K562 (cell line): ENCODE results near the gene ELOB. TPM values are rescaled to one million over a fixed set of nuclear protein-coding genes. Genes with fewer than 3 reads are reported as not detected.

Source experiments
- CTBP1 ChIP-seq: fragments of 450-650 bp; IDR thresholded peaks from 2 replicates; pipeline ENCODE4 v1.6.1; 2016; ENCODE audit warnings: borderline replicate concordance
- ETV6 ChIP-seq, 3 experiments: fragments of 150-350 bp in 1 of 3; sonication (generic) in 1 of 3; formaldehyde crosslinking in 1 of 3; IDR thresholded peaks; 2 replicates each; pipeline versions ENCODE4 v1.6.1 to v1.8.0; 2014 to 2022; ENCODE audit warnings: borderline replicate concordance in 2 of 3, low read depth in 2 of 3, antibody characterized with exemption in 1 of 3, low read length in 1 of 3, mild to moderate bottlenecking in 1 of 3, missing genetic modification reagents in 1 of 3
- FOXP1 ChIP-seq: sonication (generic); formaldehyde crosslinking; IDR thresholded peaks from 2 replicates; pipeline ENCODE4 v1.8.0; 2022; ENCODE audit warnings: mild to moderate bottlenecking, missing genetic modification reagents
- HSF4 ChIP-seq: fragments of 250-450 bp; sonication (Bioruptor Pico); IDR thresholded peaks from 2 replicates; pipeline ENCODE4 v2.1.2; 2022; ENCODE audit warnings: mild to moderate bottlenecking, moderate library complexity, borderline replicate concordance
- L3MBTL2 ChIP-seq: fragments of 450-650 bp; IDR thresholded peaks from 2 replicates; pipeline ENCODE4 v1.6.1; 2016; ENCODE audit warnings: mild to moderate bottlenecking, moderate library complexity
- NRF1 ChIP-seq, 2 experiments: fragments of 450-650 bp; IDR thresholded peaks in 1 of 2; conservative IDR thresholded peaks in 1 of 2; 2 replicates each; pipeline ENCODE4 v1.6.1; 2014; ENCODE audit warnings: mild to moderate bottlenecking in 2 of 2
- POLR2G ChIP-seq: fragments of 200-400 bp; formaldehyde crosslinking; IDR thresholded peaks from 2 replicates; pipeline ENCODE4 v1.6.1; 2017; ENCODE audit warnings: low read depth, mild to moderate bottlenecking, antibody characterized with exemption, low read length, moderate library complexity
- POLR3G ChIP-seq: IDR thresholded peaks from 2 replicates; pipeline ENCODE4 v1.6.1; 2011; ENCODE audit not compliant: insufficient read length, insufficient replicate concordance; ENCODE audit errors: extremely low read depth
- RNF2 ChIP-seq: sonication (generic); IDR thresholded peaks from 2 replicates; pipeline ENCODE4 v1.6.1; 2016
- SIRT6 ChIP-seq: IDR thresholded peaks from one replicate; pipeline ENCODE4 v1.6.1; 2012; ENCODE audit warnings: low read depth, mild to moderate bottlenecking, control low read depth, inconsistent platforms, low read length, moderate library complexity
- TOE1 ChIP-seq, 2 experiments: fragments of 450-650 bp in 1 of 2; sonication (generic) in 1 of 2; formaldehyde crosslinking in 1 of 2; IDR thresholded peaks; 2 replicates each; pipeline versions ENCODE4 v1.7.1 to v1.8.0; 2016 to 2022; ENCODE audit warnings: borderline replicate concordance in 2 of 2, mild to moderate bottlenecking in 2 of 2, antibody characterized with exemption in 1 of 2, inconsistent platforms in 1 of 2, low read depth in 1 of 2, missing genetic modification reagents in 1 of 2, moderate library complexity in 1 of 2
- ZNF175 ChIP-seq: fragments of 200-800 bp; sonication (Bioruptor generic); IDR thresholded peaks from 2 replicates; pipeline ENCODE4 v1.6.1; 2016; ENCODE audit warnings: low read depth, mild to moderate bottlenecking, missing genetic modification characterization, missing compliant biosample characterization
- ZNF324 ChIP-seq: fragments of 250-450 bp; sonication (Bioruptor Pico); IDR thresholded peaks from 2 replicates; pipeline ENCODE4 v1.4.0; 2020; ENCODE audit warnings: mild to moderate bottlenecking
- ZNF639 ChIP-seq, 2 experiments: fragments of 200-800 bp in 1 of 2; sonication (Bioruptor generic) in 1 of 2; sonication (generic) in 1 of 2; formaldehyde crosslinking in 1 of 2; IDR thresholded peaks in 1 of 2; conservative IDR thresholded peaks in 1 of 2; 2 replicates each; pipeline versions ENCODE4 v1.5.0 to v1.6.1; 2016 to 2020; ENCODE audit warnings: missing compliant biosample characterization in 1 of 2, missing genetic modification characterization in 1 of 2, missing genetic modification reagents in 1 of 2
- ZNF740 ChIP-seq, 3 experiments: fragments of 200-800 bp in 1 of 3; sonication (Bioruptor generic) in 1 of 3; sonication (generic) in 1 of 3; formaldehyde crosslinking in 1 of 3; IDR thresholded peaks; 2 replicates each; pipeline versions ENCODE4 v1.6.1 to v1.8.0; 2016 to 2022; ENCODE audit warnings: mild to moderate bottlenecking in 2 of 3, missing compliant biosample characterization in 2 of 3, missing genetic modification characterization in 2 of 3, missing genetic modification reagents in 1 of 3
- polyA plus RNA-seq, 8 experiments: library from polyadenylated mRNA; depleted of rRNA in 4 of 8; stranded (reverse) in 5 of 8; unstranded in 3 of 8; fragments of >200 nt; fragmentation: Nextera tagmentation in 2 of 8; fragmentation: Illumina TruSeq in 1 of 8; extraction: Ambion mirVana in 2 of 8; extraction: Trizol in 1 of 8; gene quantifications; 2 replicates each; pipeline versions ENCODE4 v1.2.1 to v1.2.3, GENCODE V29; 2011 to 2014; ENCODE audit warnings: inconsistent platforms in 1 of 8, missing spikeins in 1 of 8
- total RNA-seq, 7 experiments: library from RNA; depleted of rRNA in 6 of 7; stranded (reverse); fragments of >200 nt in 6 of 7; fragmentation: Illumina TruSeq in 2 of 7; extraction: Trizol in 2 of 7; gene quantifications; 2 replicates each; pipeline versions ENCODE4 v1.2.1 to v1.2.3, GENCODE V29; 2011 to 2021; ENCODE audit warnings: low replicate concordance in 1 of 7
- TF ChIP-seq, protein P1 (sequence below), 2 experiments: fragments of 450-650 bp; IDR thresholded peaks; 2 replicates each; pipeline ENCODE4 v1.6.1; 2018; ENCODE audit warnings: mild to moderate bottlenecking in 2 of 2, low read depth in 1 of 2; ENCODE audit not compliant: partially characterized antibody in 2 of 2

Gene ELOB
- total and polyA plus RNA-seq, 9 of the 15 experiments (the other 6 are each of a cell fraction or from before 2014, with no cell fraction given) = 63.2 to 791 (median 237) TPM

DNA sequence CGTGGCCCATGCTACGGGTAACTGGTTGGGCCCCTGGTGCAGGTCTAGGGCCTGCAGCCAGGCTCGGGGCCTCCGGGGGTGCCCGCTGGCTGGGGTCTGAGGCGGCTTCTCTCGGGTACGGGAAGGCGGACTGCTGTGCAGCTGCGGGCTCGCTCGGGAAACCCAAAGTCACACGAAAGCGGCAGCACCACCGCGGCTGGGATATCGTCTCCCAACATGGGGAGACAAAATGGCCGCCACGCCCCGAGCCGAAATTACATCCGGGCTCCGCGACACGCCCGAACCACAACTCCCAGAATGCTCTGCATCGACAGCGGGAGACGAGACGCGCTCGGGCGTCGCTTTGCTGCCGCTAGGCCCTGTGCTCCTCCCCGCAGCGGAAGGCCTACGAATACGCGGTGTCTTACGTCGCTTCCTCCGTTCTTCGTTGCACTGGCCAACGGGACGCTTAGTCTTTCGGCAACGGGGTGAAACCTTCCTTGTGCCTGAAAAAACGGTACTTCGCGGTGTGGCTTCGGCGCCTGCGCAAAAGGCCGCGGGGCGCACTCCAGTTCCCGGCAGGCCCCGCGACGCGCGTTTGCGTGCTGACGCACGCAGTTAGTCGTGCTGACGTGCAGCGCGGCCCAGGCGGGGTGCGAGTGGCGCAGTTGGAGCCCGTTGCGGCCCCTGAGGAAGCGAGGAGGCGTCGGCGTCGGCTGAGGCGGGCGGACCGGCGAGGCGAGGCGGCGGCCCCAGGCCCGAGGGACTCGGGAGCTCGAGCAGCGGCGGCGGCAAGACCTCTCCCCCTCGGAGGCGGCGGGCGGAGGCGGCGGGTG lies 24.8 kb downstream of the ELOB start, which contains the start of gene SRRM2 (continued):
- TF ChIP-seq, protein P1, sequence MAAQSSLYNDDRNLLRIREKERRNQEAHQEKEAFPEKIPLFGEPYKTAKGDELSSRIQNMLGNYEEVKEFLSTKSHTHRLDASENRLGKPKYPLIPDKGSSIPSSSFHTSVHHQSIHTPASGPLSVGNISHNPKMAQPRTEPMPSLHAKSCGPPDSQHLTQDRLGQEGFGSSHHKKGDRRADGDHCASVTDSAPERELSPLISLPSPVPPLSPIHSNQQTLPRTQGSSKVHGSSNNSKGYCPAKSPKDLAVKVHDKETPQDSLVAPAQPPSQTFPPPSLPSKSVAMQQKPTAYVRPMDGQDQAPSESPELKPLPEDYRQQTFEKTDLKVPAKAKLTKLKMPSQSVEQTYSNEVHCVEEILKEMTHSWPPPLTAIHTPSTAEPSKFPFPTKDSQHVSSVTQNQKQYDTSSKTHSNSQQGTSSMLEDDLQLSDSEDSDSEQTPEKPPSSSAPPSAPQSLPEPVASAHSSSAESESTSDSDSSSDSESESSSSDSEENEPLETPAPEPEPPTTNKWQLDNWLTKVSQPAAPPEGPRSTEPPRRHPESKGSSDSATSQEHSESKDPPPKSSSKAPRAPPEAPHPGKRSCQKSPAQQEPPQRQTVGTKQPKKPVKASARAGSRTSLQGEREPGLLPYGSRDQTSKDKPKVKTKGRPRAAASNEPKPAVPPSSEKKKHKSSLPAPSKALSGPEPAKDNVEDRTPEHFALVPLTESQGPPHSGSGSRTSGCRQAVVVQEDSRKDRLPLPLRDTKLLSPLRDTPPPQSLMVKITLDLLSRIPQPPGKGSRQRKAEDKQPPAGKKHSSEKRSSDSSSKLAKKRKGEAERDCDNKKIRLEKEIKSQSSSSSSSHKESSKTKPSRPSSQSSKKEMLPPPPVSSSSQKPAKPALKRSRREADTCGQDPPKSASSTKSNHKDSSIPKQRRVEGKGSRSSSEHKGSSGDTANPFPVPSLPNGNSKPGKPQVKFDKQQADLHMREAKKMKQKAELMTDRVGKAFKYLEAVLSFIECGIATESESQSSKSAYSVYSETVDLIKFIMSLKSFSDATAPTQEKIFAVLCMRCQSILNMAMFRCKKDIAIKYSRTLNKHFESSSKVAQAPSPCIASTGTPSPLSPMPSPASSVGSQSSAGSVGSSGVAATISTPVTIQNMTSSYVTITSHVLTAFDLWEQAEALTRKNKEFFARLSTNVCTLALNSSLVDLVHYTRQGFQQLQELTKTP (IDR thresholded peaks at IDR 0.05; ENCODE audit: low read depth in 1 of 2, partially characterized antibody in 2 of 2) = peak in 1 of 2 experiments; percentile 94
- TF ChIP-seq ZNF175 (peak; percentile 84), ZNF639 (CRISPR knock-in tag; conservative IDR thresholded peaks at IDR 0.05 in 1 of 2, IDR thresholded peaks at IDR 0.05 in 1 of 2) (peak in 1 of 2 experiments; percentile 88; a peak in 2 of 4 replicates), RNF2 (peak; percentile 75; the same call in 1 of the 2 replicates), HSF4 (CRISPR knock-in tag) (peak; percentile 8; the same call in 1 of the 2 replicates), POLR2G (peak; percentile 90), CTBP1 (peak; percentile 90), L3MBTL2 (peak; percentile 100), TOE1 (IDR thresholded peaks at IDR 0.05; ENCODE audit: borderline replicate concordance) (peak; percentile 56; the same call in 1 of the 2 replicates), TOE1 (CRISPR knock-in tag; IDR thresholded peaks at IDR 0.05; ENCODE audit: borderline replicate concordance, low read depth) (no peak), ETV6 (IDR thresholded peaks at IDR 0.05; ENCODE audit: borderline replicate concordance in 1 of 2, low read depth in 2 of 2, low read length in 1 of 2) (no peak), ETV6 (CRISPR knock-in tag; IDR thresholded peaks at IDR 0.05; ENCODE audit: borderline replicate concordance) (no peak), FOXP1 (CRISPR knock-in tag) (peak; percentile 93), NRF1 (conservative IDR thresholded peaks at IDR 0.05 in 1 of 2, IDR thresholded peaks at IDR 0.05 in 1 of 2) (peak; percentile 92 to 93), ZNF740 (CRISPR knock-in tag; IDR thresholded peaks at IDR 0.05) (no peak), ZNF740 (tag; IDR thresholded peaks at IDR 0.05) (no peak), SIRT6 (no peak), ZNF324 (CRISPR knock-in tag) (no peak), POLR3G (no peak)
